Urinary bladder (tissue), 4 donors: ENCODE results near the gene EVX1. TPM values are rescaled to one million over a fixed set of nuclear protein-coding genes. Genes with fewer than 3 reads are reported as not detected.
A peak's percentile ranks its signal among the peaks of the same experiment; 100 is the strongest.

Experiments used
- DNase-seq: peaks from one replicate; pipeline ENCODE4 v3.0.0-alpha.2; 2015; ENCODE audit errors: extremely low spot score
- H3K27ac ChIP-seq: one replicate; pipeline ENCODE4 v1.5.1; 2013; ENCODE audit warnings: low read depth, mild to moderate bottlenecking, moderate library complexity
- H3K36me3 ChIP-seq: one replicate; pipeline ENCODE4 v1.6.1; 2013; ENCODE audit warnings: mild to moderate bottlenecking, moderate library complexity; ENCODE audit not compliant: insufficient read depth
- H3K4me1 ChIP-seq: one replicate; pipeline ENCODE4 v1.6.1; 2013; ENCODE audit warnings: mild to moderate bottlenecking, moderate library complexity; ENCODE audit not compliant: insufficient read depth
- H3K4me3 ChIP-seq: one replicate; pipeline ENCODE4 v1.5.1; 2013; ENCODE audit warnings: low read depth, low read length
- WGBS: extraction: QIAGEN DNeasy Blood & Tissue Kit; methylation state at CpG from one replicate; pipeline ENCODE4 v1.1.7; 2013; 5-methylcytosine and 5-hydroxymethylcytosine counted together
- polyA plus RNA-seq: library from polyadenylated mRNA; stranded (reverse); fragments of 200-250 nt; gene quantifications from one replicate; pipeline ENCODE4 v1.2.3, GENCODE V29; 2013
- total RNA-seq: library from RNA; depleted of rRNA; stranded (reverse); fragments of >200 nt; gene quantifications from one replicate; pipeline ENCODE4 v1.2.3, GENCODE V29; 2014
- donor health status: healthy with polysubstance abuse.
- donor health status: healthy.

The EVX1 gene
- total RNA-seq (1.1 TPM), polyA plus RNA-seq (2.0 TPM)

GRCh38 chr7:27242555-27243339, at the start of gene EVX1:
Gene EVX1, plus strand, starts transcription at chr7:27242802. Its CDS starts 229 bp downstream, at chr7:27243031.
- H3K36me3 ChIP-seq, result no peaks in the 10 kb centered on the region
- no peak within 1 kb of the TSS for H3K27ac ChIP-seq
- no peak for DNase-seq
- WGBS, result 2% methylated on average over 62 of the region's 62 CpGs
- H3K4me1 ChIP-seq, result no peaks in the 10 kb centered on the region
- H3K4me3 ChIP-seq, result peak within 1 kb of the TSS; percentile 50

GRCh38 chr7:27193335-27194001, 49.1 kb upstream of the EVX1 start:
- peak overlapping the region; percentile 66 for H3K4me3 ChIP-seq
- peak overlapping the region; percentile 88 for H3K27ac ChIP-seq
- peaks cover 1% of the 10 kb centered on the region for H3K4me1 ChIP-seq
- DNase-seq, result no peak
- WGBS, result 5% methylated on average over 29 of the region's 29 CpGs
- H3K36me3 ChIP-seq, result no peaks in the 10 kb centered on the region

DNA sequence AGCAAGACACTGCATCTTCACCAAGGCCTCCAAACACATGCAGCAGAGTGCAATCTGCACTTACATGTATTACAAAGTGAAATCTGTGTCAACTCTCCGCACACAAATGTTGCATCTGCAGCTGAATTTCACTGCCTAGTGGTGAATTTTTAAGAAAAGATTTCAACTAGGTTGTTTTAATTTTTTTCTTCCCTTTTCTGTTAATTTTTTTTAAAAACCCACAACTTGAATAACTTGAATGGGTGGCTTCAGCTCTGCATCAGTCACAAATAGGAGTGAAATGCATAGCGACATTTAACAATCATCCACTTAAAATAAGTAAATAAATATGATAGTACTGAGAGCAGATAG, 48.6 kb upstream of the EVX1 start:
- H3K4me1 ChIP-seq, result peaks cover 1% of the 10 kb centered on the region

GRCh38 chr7:27194686-27195379, 47.8 kb upstream of the EVX1 start:
- no peak overlapping the region for H3K27ac ChIP-seq
- peaks cover under 1% of the 10 kb centered on the region for H3K4me1 ChIP-seq
- DNase-seq, result no peak
- peak overlapping the region; percentile 39 for H3K4me3 ChIP-seq
- 16% methylated on average over 9 of the region's 9 CpGs for WGBS
- H3K36me3 ChIP-seq, result no peaks in the 10 kb centered on the region

More for the DNA sequence above, 48.6 kb upstream of the EVX1 start:
- 28% methylated on average over 2 of the region's 2 CpGs for WGBS
- Histone ChIP-seq H3K36me3 (no peaks in the 10 kb centered on the region), H3K27ac (peak overlapping the region; percentile 88), H3K4me3 (peak overlapping the region; percentile 66)
- DNase-seq, result no peak

DNA sequence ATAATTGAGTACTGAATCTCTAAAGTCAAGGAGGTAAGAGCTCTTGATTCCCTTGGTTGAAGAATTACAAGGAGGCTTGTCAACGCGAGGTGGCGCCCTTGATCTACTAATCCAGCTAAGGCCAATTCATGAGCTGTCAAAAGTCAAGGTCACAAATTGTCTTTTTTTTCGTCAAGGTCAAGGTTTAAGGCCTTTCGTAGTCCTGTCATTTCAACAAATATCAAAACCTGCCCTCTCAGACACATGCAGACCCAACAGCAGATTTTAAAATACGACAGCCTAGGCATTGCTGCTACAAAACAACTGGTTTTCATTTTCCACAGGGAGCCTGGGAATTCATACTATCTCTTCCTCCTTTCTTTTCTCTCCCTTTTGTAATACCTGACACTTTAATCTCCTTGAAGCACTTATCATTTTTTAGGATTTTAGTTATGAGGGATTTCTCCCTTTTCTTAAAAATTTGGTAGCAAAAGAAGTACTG, 46.3 kb upstream of the EVX1 start:
- peak overlapping the region; percentile 25 for H3K27ac ChIP-seq
- DNase-seq, result peak; percentile 78
- H3K36me3 ChIP-seq, result no peaks in the 10 kb centered on the region
- under 1% methylated on average over 6 of the region's 6 CpGs for WGBS
- H3K4me1 ChIP-seq, result no peaks in the 10 kb centered on the region
- H3K4me3 ChIP-seq, result peak overlapping the region; percentile 35

DNA sequence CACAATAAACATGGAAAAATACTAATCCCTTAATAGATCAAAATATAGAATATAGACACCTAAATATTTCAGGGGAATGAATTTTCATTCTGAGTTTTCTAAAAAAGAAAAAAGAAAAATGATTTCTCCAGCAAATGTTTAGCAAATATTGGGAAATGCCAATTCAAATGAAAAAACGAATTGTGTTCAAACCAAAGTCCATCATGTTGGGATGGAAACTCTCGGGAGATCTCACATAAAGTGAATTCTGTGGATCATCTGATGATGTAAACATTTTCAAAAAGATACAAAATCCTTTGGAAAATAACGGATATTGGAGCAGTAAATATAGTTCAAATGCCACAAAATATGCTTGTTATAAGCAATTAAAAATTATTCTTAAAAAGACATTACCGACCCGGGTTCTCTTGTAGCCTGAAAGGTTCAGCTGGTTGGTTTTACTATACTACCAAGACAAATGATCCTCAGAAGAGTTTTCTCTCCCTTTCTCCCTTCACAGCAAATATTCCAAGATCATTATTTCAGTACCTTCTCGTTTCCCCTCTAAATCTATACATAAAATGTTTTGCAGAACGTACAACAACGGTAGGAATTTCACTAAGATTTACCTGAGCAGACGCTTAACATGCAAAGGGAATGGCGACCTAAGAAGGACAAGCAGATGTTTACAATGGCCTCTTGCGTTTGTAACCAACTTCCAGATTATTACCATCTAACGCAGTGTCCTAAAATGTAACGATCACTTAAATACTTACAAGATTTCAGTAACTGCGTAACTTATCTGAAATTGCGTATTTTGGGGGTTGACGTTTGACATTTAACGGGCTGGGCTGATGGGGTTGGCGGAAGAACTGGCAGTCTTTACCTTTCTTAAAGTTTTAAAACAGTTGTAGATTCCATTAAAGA, 45.2 kb upstream of the EVX1 start:
- no peaks in the 10 kb centered on the region for H3K36me3 ChIP-seq
- H3K4me1 ChIP-seq, result no peaks in the 10 kb centered on the region

DNA sequence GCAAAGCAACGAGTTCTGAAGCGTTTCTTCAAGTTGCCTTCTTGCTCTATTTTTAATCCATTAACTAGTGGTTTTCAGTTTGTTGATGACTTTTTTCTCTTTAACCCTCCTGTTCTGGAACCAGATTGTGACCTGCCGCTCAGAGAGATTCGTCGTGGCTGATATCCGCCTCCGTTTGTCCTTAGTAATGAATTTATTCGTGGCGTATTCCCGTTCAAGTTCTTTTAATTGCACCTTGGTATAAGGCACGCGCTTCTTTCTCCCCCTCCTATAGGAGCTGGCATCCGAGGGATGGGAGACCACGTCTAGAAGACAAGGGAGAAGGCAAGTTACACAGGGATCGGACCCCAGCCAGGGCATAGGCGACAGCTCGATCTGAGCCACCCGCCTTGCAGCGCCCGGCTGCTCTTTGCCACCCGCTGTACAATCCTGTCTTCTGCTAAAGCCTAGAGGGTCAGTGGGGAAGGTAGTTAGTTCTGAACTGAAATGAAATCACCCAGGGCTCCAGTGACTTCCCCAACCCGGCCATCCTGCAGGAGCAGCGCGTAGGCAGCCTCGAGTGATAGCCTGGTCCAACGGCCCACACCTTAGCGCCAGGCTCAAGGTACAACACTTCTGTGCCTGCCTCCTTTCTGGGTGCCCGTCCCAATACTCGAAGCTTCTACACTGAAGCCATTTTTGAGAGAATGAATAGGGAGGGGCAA, 44.3 kb upstream of the EVX1 start:
- peak overlapping the region; percentile 87 for H3K4me3 ChIP-seq
- no peak for DNase-seq
- peak overlapping the region; percentile 91 for H3K27ac ChIP-seq
- 6% methylated on average over 29 of the region's 29 CpGs for WGBS
- H3K4me1 ChIP-seq, result no peaks in the 10 kb centered on the region
- H3K36me3 ChIP-seq, result no peaks in the 10 kb centered on the region

More for the DNA sequence above, 45.2 kb upstream of the EVX1 start:
- Histone ChIP-seq H3K4me3 (peak overlapping the region; percentile 87), H3K27ac (peak overlapping the region; percentile 91)
- peak; percentile 28 for DNase-seq
- WGBS, result 9% methylated on average over 18 of the region's 18 CpGs

- Histone ChIP-seq H3K36me3 (no peaks in the 10 kb centered on the region), H3K27ac (peak overlapping the region; percentile 91), H3K4me1 (no peaks in the 10 kb centered on the region), H3K4me3 (peak overlapping the region; percentile 87)
- no peak for DNase-seq
- under 1% methylated on average over 93 of the region's 93 CpGs for WGBS
Measured at GRCh38 chr7:27198871-27199801, 43.5 kb upstream of the EVX1 start.

GRCh38 chr7:27199849-27200760, 42.5 kb upstream of the EVX1 start, which contains the start of gene HOXA13:
Gene HOXA13, minus strand, starts transcription at chr7:27200091. Its CDS starts 14 bp downstream, at chr7:27200077.
- peak within 1 kb of the TSS; percentile 91 for H3K27ac ChIP-seq
- H3K36me3 ChIP-seq, result no peaks in the 10 kb centered on the region
- H3K4me1 ChIP-seq, result no peaks in the 10 kb centered on the region
- DNase-seq, result no peak
- under 1% methylated on average over 99 of the region's 99 CpGs for WGBS
- H3K4me3 ChIP-seq, result peak within 1 kb of the TSS; percentile 87

DNA sequence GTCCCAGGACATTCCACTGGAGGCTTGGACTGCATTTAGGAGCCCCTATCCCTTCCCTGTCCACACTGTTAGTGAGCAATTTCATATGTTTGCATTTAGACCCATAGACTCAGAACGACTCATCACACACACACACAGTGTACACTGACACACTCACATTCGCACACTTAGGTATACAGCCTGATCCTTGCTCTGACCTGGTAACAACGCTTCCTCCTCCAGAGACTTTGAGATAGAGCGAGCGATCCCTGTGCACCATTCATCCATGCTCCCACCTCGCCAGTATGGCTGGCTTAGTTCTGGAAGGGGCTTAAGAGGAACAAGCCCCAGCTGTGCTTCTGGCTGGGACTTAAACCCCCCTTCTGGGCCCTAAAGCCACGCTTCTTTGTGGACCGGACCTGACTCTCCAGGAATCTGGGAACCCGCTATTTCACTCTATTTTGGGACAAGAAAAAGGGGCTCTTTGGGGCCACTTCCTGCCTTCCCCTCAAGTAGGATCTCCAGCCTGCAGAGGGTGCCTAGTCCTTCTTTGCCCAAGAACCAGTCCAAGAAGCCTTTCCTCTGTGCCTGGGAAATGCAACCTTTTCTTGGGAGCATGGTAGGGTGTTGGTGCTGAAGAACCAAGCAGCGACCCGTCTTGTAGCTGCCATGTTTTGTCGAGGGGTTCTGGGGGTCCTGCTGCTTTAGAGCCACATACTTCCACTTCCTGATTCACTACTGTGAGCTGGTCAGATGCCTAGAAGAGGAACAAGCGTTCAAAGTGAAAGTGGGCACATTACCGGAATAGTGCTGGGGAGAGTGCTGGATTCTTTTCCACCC, 41.6 kb upstream of the EVX1 start:
- no peaks in the 10 kb centered on the region for H3K4me1 ChIP-seq
- peak overlapping the region; percentile 85 for H3K27ac ChIP-seq
- DNase-seq, result no peak
- 10% methylated on average over 14 of the region's 14 CpGs for WGBS
- peak overlapping the region; percentile 87 for H3K4me3 ChIP-seq
- H3K36me3 ChIP-seq, result no peaks in the 10 kb centered on the region
